SU-DHL-6 (cell line): ENCODE measurements around the gene PLXNB2.

ENCODE experiments used
- H2AFZ ChIP-seq: fragments of 200-600 bp; sonication (generic); 2 replicates; pipeline ENCODE4 v1.6.1; 2014; ENCODE audit warnings: low read depth, mild to moderate bottlenecking, moderate library complexity, mixed read lengths, antibody characterized with exemption, low read length; ENCODE audit not compliant: severe bottlenecking
- H3F3A ChIP-seq: fragments of 200-600 bp; shearing (Covaris generic); 2 replicates; pipeline ENCODE4 v1.6.0; 2016; ENCODE audit warnings: antibody characterized with exemption, mild to moderate bottlenecking; ENCODE audit not compliant: insufficient read depth
- H3K27ac ChIP-seq: fragments of 200-600 bp; sonication (generic); 2 replicates; pipeline ENCODE4 v1.5.1; 2016; ENCODE audit warnings: low read depth, mild to moderate bottlenecking, low read length, moderate library complexity, mixed read lengths
- H3K27me3 ChIP-seq: fragments of 200-600 bp; sonication (generic), shearing (Covaris generic); 2 replicates; pipeline ENCODE4 v1.6.0; 2014; ENCODE audit warnings: mild to moderate bottlenecking, low read length
- H3K36me3 ChIP-seq: fragments of 200-600 bp; sonication (generic); 2 replicates; pipeline ENCODE4 v1.6.1; 2014; ENCODE audit warnings: mild to moderate bottlenecking, low read length, mixed read lengths
- H3K4me2 ChIP-seq: fragments of 300-600, 200-600 bp; shearing (Covaris generic), sonication (generic); 2 replicates; pipeline ENCODE4 v1.6.0; 2014; ENCODE audit warnings: low read length, low read depth, mild to moderate bottlenecking; ENCODE audit not compliant: poor library complexity, severe bottlenecking
- H3K4me3 ChIP-seq: fragments of 200-600 bp; sonication (generic); 2 replicates; pipeline ENCODE4 v1.5.1; 2014; ENCODE audit warnings: antibody characterized with exemption, low read length, mild to moderate bottlenecking, mixed read lengths; ENCODE audit not compliant: insufficient read depth, poor library complexity, severe bottlenecking
- H3K79me2 ChIP-seq: fragments of 200-600 bp; sonication (generic); 2 replicates; pipeline ENCODE4 v1.6.1; 2014; ENCODE audit warnings: mild to moderate bottlenecking, low read length, moderate library complexity; ENCODE audit not compliant: insufficient read depth
- H3K9ac ChIP-seq: fragments of 200-600 bp; sonication (generic); 2 replicates; pipeline ENCODE4 v1.7.0; 2014; ENCODE audit warnings: mild to moderate bottlenecking, low read length
- H3K9me2 ChIP-seq: fragments of 200-600 bp; sonication (generic); replicated peaks from 2 replicates; pipeline ENCODE4 v1.6.1; 2014; ENCODE audit warnings: low read length; ENCODE audit not compliant: insufficient read depth
- H3K9me3 ChIP-seq: fragments of 200-600 bp; sonication (generic); 2 replicates; pipeline ENCODE4 v1.6.1; 2014; ENCODE audit warnings: low read length, mixed read lengths; ENCODE audit not compliant: insufficient read depth
- H4K20me1 ChIP-seq: fragments of 200-600 bp; sonication (generic); 2 replicates; pipeline ENCODE4 v1.6.1; 2014; ENCODE audit warnings: low read depth, mild to moderate bottlenecking, antibody characterized with exemption, low read length, moderate library complexity, mixed read lengths
- CTCF ChIP-seq: fragments of 200-600 bp; sonication (generic); IDR thresholded peaks from one replicate; pipeline ENCODE4 v1.5.1; 2017; ENCODE audit warnings: antibody characterized with exemption, mild to moderate bottlenecking, low read length, moderate library complexity; ENCODE audit not compliant: insufficient read depth, poor library complexity, severe bottlenecking
- EZH2phosphoT487 ChIP-seq: fragments of 200-600 bp; sonication (generic), shearing (Covaris generic); conservative IDR thresholded peaks from 2 replicates; pipeline ENCODE4 v1.6.1; 2018; ENCODE audit warnings: mild to moderate bottlenecking, antibody characterized with exemption, low read length, moderate library complexity, mixed read lengths

Gene PLXNB2

DNA sequence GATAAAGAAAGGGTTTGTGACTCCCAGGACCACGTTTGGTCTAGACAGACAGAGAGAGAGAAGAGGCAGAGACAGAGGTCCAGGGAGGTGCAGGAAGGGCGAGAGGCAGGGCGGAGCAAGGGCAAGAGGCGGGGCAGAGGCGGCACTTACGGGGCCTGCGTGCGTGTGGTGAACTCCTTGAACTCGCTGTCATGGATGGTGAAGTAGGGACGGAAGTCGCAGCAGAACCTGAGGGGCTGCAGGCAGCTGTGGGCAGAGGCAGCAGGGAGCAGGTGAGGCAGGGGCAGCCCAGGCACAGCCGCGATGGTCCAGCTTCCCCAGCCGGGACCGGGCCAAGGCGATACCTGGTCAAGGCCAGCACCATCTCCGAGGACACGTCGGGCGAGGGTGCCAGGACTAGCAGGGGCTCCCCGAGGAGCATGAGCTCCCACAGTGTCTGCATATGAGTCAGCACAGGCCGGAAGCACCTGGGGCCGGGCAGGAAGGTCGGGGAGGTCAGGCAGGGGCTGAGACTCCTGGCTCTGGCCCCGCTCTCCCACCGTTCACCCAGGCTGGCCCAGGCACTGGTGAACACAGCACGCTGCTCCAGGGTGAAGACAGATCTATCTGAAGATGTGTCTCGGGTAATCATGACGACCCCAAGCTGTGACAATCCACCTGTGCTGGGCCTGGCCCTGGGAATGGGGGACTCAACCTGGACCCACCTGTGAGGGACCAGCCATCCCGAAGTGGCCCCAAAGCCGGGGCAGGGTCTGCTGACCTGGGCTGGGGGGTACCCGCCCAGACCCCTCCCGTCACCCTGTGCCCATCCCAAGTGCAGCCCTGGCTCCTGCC, 7.2 kb upstream of the PLXNB2 start:
- no peak for TF ChIP-seq CTCF
- TF ChIP-seq EZH2phosphoT487: no peak

DNA sequence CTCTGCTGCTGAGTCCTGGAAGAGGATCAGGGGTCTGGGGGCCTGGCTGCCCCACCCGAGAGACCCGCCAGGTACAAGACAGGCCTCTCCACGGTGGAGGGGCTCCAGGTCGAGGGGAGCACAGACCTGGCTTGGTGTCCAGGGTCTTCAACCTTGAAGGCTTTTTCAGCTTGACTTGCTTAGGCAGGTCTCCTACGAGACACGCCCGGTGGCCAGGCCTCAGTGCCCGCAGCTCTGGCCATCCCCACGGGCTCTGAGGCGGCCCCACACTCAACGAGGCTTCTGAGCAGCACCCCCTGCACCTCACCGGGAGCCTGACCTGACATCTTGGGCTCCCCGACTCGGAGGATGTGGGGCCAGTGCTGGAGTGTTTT, 6.6 kb upstream of the PLXNB2 start:
- no peaks in the 10 kb centered on the region for H4K20me1 ChIP-seq
- peak overlapping the region; percentile 39 for H2AFZ ChIP-seq
- H3K9me3 ChIP-seq: no peaks in the 10 kb centered on the region
- peak overlapping the region; percentile 46 for H3K4me3 ChIP-seq
- H3F3A ChIP-seq: peaks cover 20% of the 10 kb centered on the region
- H3K27me3 ChIP-seq: no peaks in the 10 kb centered on the region
- TF ChIP-seq CTCF (no peak), EZH2phosphoT487 (no peak)
- no peaks in the 10 kb centered on the region for H3K79me2 ChIP-seq
- no peaks in the 10 kb centered on the region for H3K9me2 ChIP-seq
- H3K36me3 ChIP-seq: no peaks in the 10 kb centered on the region
- peak overlapping the region; percentile 70 for H3K9ac ChIP-seq
- H3K4me2 ChIP-seq: peak overlapping the region; percentile 77
- H3K27ac ChIP-seq: peak overlapping the region; percentile 86

More for the DNA sequence above, 7.2 kb upstream of the PLXNB2 start:
- Histone ChIP-seq H3K9ac (peak overlapping the region; percentile 70), H3K9me3 (no peaks in the 10 kb centered on the region), H3K27ac (peak overlapping the region; percentile 86), H3F3A (peaks cover 20% of the 10 kb centered on the region), H4K20me1 (no peaks in the 10 kb centered on the region), H3K27me3 (no peaks in the 10 kb centered on the region), H3K4me3 (peak overlapping the region; percentile 46), H3K79me2 (no peaks in the 10 kb centered on the region), H3K9me2 (no peaks in the 10 kb centered on the region), H3K4me2 (peak overlapping the region; percentile 77), H2AFZ (peak overlapping the region; percentile 39), H3K36me3 (no peaks in the 10 kb centered on the region)

- H3K4me2 ChIP-seq: peak overlapping the region; percentile 77
- peaks cover 23% of the 10 kb centered on the region for H3F3A ChIP-seq
- peak overlapping the region; percentile 70 for H3K9ac ChIP-seq
- peak overlapping the region; percentile 46 for H3K4me3 ChIP-seq
- H3K9me3 ChIP-seq: no peaks in the 10 kb centered on the region
- H2AFZ ChIP-seq: no peak overlapping the region
- no peaks in the 10 kb centered on the region for H3K36me3 ChIP-seq
- H3K27ac ChIP-seq: peak overlapping the region; percentile 86
- no peaks in the 10 kb centered on the region for H3K27me3 ChIP-seq
- TF ChIP-seq CTCF (no peak), EZH2phosphoT487 (no peak)
- no peaks in the 10 kb centered on the region for H3K79me2 ChIP-seq
- no peaks in the 10 kb centered on the region for H3K9me2 ChIP-seq
- H4K20me1 ChIP-seq: no peaks in the 10 kb centered on the region
These were observed 6.2 kb upstream of the PLXNB2 start for GRCh38 chr22:50313600-50313999.
